H1 (cell line): ENCODE measurements around the gene ADORA1. TPM values are rescaled to one million over a fixed set of nuclear protein-coding genes. Genes with fewer than 3 reads are reported as not detected.

ENCODE experiments used
- CTCF ChIA-PET: fragments of 300-600 bp; sonication (Branson Sonifier 250); formaldehyde crosslinking; loops from one replicate; lab custom pipeline; 2021; ENCODE audit not compliant: partially characterized antibody; lab: Charles Lee
- POLR2A ChIA-PET: fragments of 300-600 bp; sonication (Branson Sonifier 250); formaldehyde crosslinking; loops from one replicate; lab custom pipeline; 2021; ENCODE audit warnings: inconsistent platforms; ENCODE audit not compliant: partially characterized antibody; lab: Charles Lee
- DNase-seq, 2 experiments: peaks; one replicate each; pipeline versions ENCODE4 v3.0.0 to v3.0.0-alpha.2; 2010 to 2022; ENCODE audit warnings: low spot score in 2 of 2, low read depth in 1 of 2, mixed read lengths in 1 of 2
- FAIRE-seq: peaks from 2 replicates; lab custom pipeline; 2011; peaks lifted over from hg19 to GRCh38; lab: Jason Lieb, UNC
- H2AFZ ChIP-seq: 2 replicates; pipeline ENCODE4 v1.8.1; 2012; ENCODE audit warnings: low read length, inconsistent platforms
- H2AK5ac ChIP-seq: 2 replicates; pipeline ENCODE4 v1.6.1; 2013; ENCODE audit warnings: low read depth, low read length
- H2BK120ac ChIP-seq: replicated peaks from 2 replicates; pipeline ENCODE3; 2013; ENCODE audit warnings: low read depth, low read length, inconsistent platforms
- H2BK12ac ChIP-seq: 2 replicates; pipeline ENCODE4 v1.6.1; 2013; ENCODE audit warnings: low read depth, low read length
- H2BK15ac ChIP-seq: 2 replicates; pipeline ENCODE4 v1.6.1; 2013; ENCODE audit warnings: low read length
- H2BK20ac ChIP-seq: 2 replicates; pipeline ENCODE4 v1.6.1; 2013; ENCODE audit warnings: low read length
- H2BK5ac ChIP-seq: 2 replicates; pipeline ENCODE4 v1.6.1; 2013; ENCODE audit warnings: low read depth, low read length
- H3K14ac ChIP-seq: 2 replicates; pipeline ENCODE4 v1.6.1; 2013; ENCODE audit warnings: inconsistent platforms; ENCODE audit not compliant: insufficient read length
- H3K18ac ChIP-seq: 2 replicates; pipeline ENCODE4 v1.6.1; 2013; ENCODE audit warnings: low read length; ENCODE audit errors: extremely low read depth
- H3K23ac ChIP-seq: 2 replicates; pipeline ENCODE4 v1.6.1; 2013; ENCODE audit warnings: inconsistent platforms; ENCODE audit not compliant: insufficient read length
- H3K23me2 ChIP-seq: 2 replicates; pipeline ENCODE4 v1.6.1; 2013; ENCODE audit warnings: low read depth, low read length
- H3K27ac ChIP-seq: 2 replicates; pipeline ENCODE4 v1.6.1; 2011; ENCODE audit warnings: low read depth, low read length, inconsistent platforms
- H3K27me3 ChIP-seq, 4 experiments: replicated peaks in 1 of 4; 1 replicate in 1 of 4; 2 replicates in 3 of 4; pipeline versions ENCODE4 v1.6.1 to v1.8.1; 2011 to 2013; ENCODE audit warnings: low read length in 3 of 4, mild to moderate bottlenecking in 3 of 4, inconsistent platforms in 2 of 4, mixed read lengths in 2 of 4, moderate library complexity in 1 of 4; ENCODE audit not compliant: control insufficient read depth in 3 of 4, insufficient read depth in 3 of 4; ENCODE audit errors: extremely low read depth in 1 of 4
- H3K36me3 ChIP-seq, 4 experiments: 2 replicates each; pipeline versions ENCODE4 v1.6.1 to v1.8.1; 2011 to 2013; ENCODE audit warnings: mild to moderate bottlenecking in 4 of 4, low read length in 3 of 4, moderate library complexity in 2 of 4, control low read depth in 1 of 4, inconsistent platforms in 1 of 4; ENCODE audit not compliant: insufficient read depth in 4 of 4, control insufficient read depth in 2 of 4
- H3K4ac ChIP-seq: replicated peaks from 2 replicates; pipeline ENCODE3; 2013; ENCODE audit warnings: low read length, low read depth, mixed read lengths, inconsistent platforms; ENCODE audit not compliant: insufficient read length
- H3K4me1 ChIP-seq, 4 experiments: replicated peaks in 1 of 4; 1 replicate in 1 of 4; 2 replicates in 3 of 4; pipeline versions ENCODE4 v1.6.1 to v1.8.1; 2011 to 2013; ENCODE audit warnings: low read length in 3 of 4, inconsistent platforms in 2 of 4, mixed read lengths in 1 of 4; ENCODE audit not compliant: insufficient read depth in 4 of 4, control insufficient read depth in 3 of 4
- H3K4me2 ChIP-seq, 2 experiments: 2 replicates each; pipeline versions ENCODE4 v1.6.1 to v1.8.1; 2011 to 2013; ENCODE audit warnings: low read depth in 2 of 2, low read length in 2 of 2, control low read depth in 1 of 2, inconsistent platforms in 1 of 2, mild to moderate bottlenecking in 1 of 2; ENCODE audit not compliant: insufficient read depth in 1 of 2
- H3K4me3 ChIP-seq, 4 experiments: fragments of 200-600, 300-600 bp in 1 of 4; sonication (generic), shearing (Covaris generic), sonication (Bioruptor Twin) in 1 of 4; 2 replicates each; pipeline versions ENCODE4 v1.5.1 to v1.8.1; 2011 to 2016; ENCODE audit warnings: low read length in 4 of 4, low read depth in 3 of 4, control low read depth in 2 of 4, inconsistent platforms in 2 of 4, mild to moderate bottlenecking in 2 of 4, mixed read lengths in 1 of 4, moderate library complexity in 1 of 4; ENCODE audit not compliant: insufficient read depth in 2 of 4; ENCODE audit errors: extremely low read depth in 1 of 4
- H3K56ac ChIP-seq: replicated peaks from 2 replicates; pipeline ENCODE3; 2013; ENCODE audit warnings: low read depth, mild to moderate bottlenecking, mixed read lengths, low read length, inconsistent platforms; ENCODE audit not compliant: insufficient read length
- H3K79me1 ChIP-seq: 2 replicates; pipeline ENCODE4 v1.6.1; 2013; ENCODE audit warnings: low read depth, low read length, control low read depth
- H3K79me2 ChIP-seq, 2 experiments: 2 replicates each; pipeline versions ENCODE4 v1.6.1 to v1.8.1; 2012 to 2013; ENCODE audit warnings: low read length in 2 of 2, mild to moderate bottlenecking in 2 of 2, inconsistent platforms in 1 of 2; ENCODE audit not compliant: insufficient read depth in 2 of 2, control insufficient read depth in 1 of 2
- H3K9ac ChIP-seq, 4 experiments: replicated peaks in 1 of 4; 1 replicate in 1 of 4; 2 replicates in 3 of 4; pipeline versions ENCODE4 v1.6.1 to v1.8.1; 2011 to 2013; ENCODE audit warnings: low read depth in 3 of 4, low read length in 3 of 4, control low read depth in 2 of 4, mild to moderate bottlenecking in 2 of 4, moderate library complexity in 2 of 4, inconsistent platforms in 1 of 4; ENCODE audit errors: extremely low read depth in 1 of 4
- H3K9me3 ChIP-seq, 2 experiments: 2 replicates each; pipeline versions ENCODE4 v1.6.1 to v1.8.1; 2012 to 2013; ENCODE audit warnings: mild to moderate bottlenecking in 2 of 2, moderate library complexity in 2 of 2, control low read depth in 1 of 2, inconsistent platforms in 1 of 2, low read depth in 1 of 2, low read length in 1 of 2, mixed read lengths in 1 of 2; ENCODE audit not compliant: insufficient read depth in 2 of 2
- H4K20me1 ChIP-seq, 2 experiments: replicated peaks in 1 of 2; 2 replicates each; pipeline versions ENCODE3 to v1.8.1; 2011 to 2013; ENCODE audit warnings: inconsistent platforms in 2 of 2, low read length in 2 of 2, mild to moderate bottlenecking in 1 of 2; ENCODE audit not compliant: insufficient read depth in 2 of 2, control insufficient read depth in 1 of 2
- H4K5ac ChIP-seq: 2 replicates; pipeline ENCODE4 v1.6.1; 2013; ENCODE audit warnings: low read length, low read depth, mixed read lengths, inconsistent platforms; ENCODE audit not compliant: insufficient read length
- H4K8ac ChIP-seq: 2 replicates; pipeline ENCODE4 v1.8.0; 2013; ENCODE audit warnings: mild to moderate bottlenecking, moderate library complexity, low read length, inconsistent platforms; ENCODE audit not compliant: insufficient read depth; ENCODE audit errors: extremely low read depth
- H4K91ac ChIP-seq: replicated peaks from 2 replicates; pipeline ENCODE3; 2013; ENCODE audit warnings: low read length, mixed read lengths, inconsistent platforms; ENCODE audit not compliant: insufficient read length
- CEBPB ChIP-seq: IDR thresholded peaks from 2 replicates; pipeline ENCODE4 v1.6.1; 2012; ENCODE audit warnings: low read depth, low read length
- EGR1 ChIP-seq: IDR thresholded peaks from 2 replicates; pipeline ENCODE4 v1.6.1; 2011; ENCODE audit warnings: low read depth, low read length, borderline replicate concordance
- EZH2 ChIP-seq: fragments of 200-600 bp; sonication (generic); IDR thresholded peaks from 2 replicates; pipeline ENCODE4 v1.7.1; 2012; ENCODE audit warnings: low read depth, mild to moderate bottlenecking, moderate library complexity, low read length, inconsistent platforms; ENCODE audit not compliant: severe bottlenecking
- GABPA ChIP-seq: IDR thresholded peaks from 2 replicates; pipeline ENCODE4 v1.6.1; 2011; ENCODE audit warnings: mild to moderate bottlenecking, low read length, moderate library complexity, borderline replicate concordance; ENCODE audit not compliant: insufficient read depth
- NRF1 ChIP-seq: IDR thresholded peaks from 2 replicates; pipeline ENCODE4 v1.6.1; 2011; ENCODE audit warnings: mild to moderate bottlenecking, low read depth, low read length, improper control_type of control experiment
- SIX5 ChIP-seq: IDR thresholded peaks from 2 replicates; pipeline ENCODE4 v1.6.1; 2011; ENCODE audit warnings: mild to moderate bottlenecking, low read depth, low read length
- SRF ChIP-seq: IDR thresholded peaks from 2 replicates; pipeline ENCODE4 v1.6.1; 2011; ENCODE audit warnings: mild to moderate bottlenecking, low read depth, low read length, moderate library complexity
- TAF1 ChIP-seq: IDR thresholded peaks from 2 replicates; pipeline ENCODE4 v1.6.1; 2011; ENCODE audit warnings: mild to moderate bottlenecking, low read depth, low read length
- YY1 ChIP-seq: IDR thresholded peaks from 2 replicates; pipeline ENCODE4 v1.6.1; 2011; ENCODE audit warnings: low read depth, mild to moderate bottlenecking, low read length
- ZNF274 ChIP-seq: IDR thresholded peaks from 2 replicates; pipeline ENCODE4 v1.7.0; 2012; ENCODE audit warnings: low read length, borderline replicate concordance; ENCODE audit errors: extremely low read depth
- WGBS, 2 experiments: shearing (Covaris generic) in 1 of 2; methylation state at CpG; one replicate each; pipeline versions ENCODE4 v1.1.6 to v1.1.7; 2013 to 2015; ENCODE audit warnings: low lambda C conversion rate in 2 of 2, mixed read lengths in 2 of 2, inconsistent platforms in 1 of 2, low coverage in 1 of 2, missing lambda C conversion rate in 1 of 2; ENCODE audit not compliant: insufficient replicate concordance in 2 of 2, insufficient coverage in 1 of 2, insufficient read length in 1 of 2; ENCODE audit errors: extremely low coverage in 1 of 2, missing lambda C conversion rate in 1 of 2; 5-methylcytosine and 5-hydroxymethylcytosine counted together
- polyA plus RNA-seq, 7 experiments: library from polyadenylated mRNA; depleted of rRNA in 3 of 7; stranded (reverse) in 5 of 7; unstranded in 2 of 7; fragments of >200 nt in 5 of 7; fragments of 200-250 nt in 2 of 7; gene quantifications; 1 replicate in 5 of 7; 2 replicates in 1 of 7; 4 replicates in 1 of 7; pipeline versions ENCODE4 v1.2.1 to v1.2.3, GENCODE V29; 2011 to 2013; ENCODE audit warnings: missing spikeins in 2 of 7, mixed read lengths in 2 of 7
- total RNA-seq: library from RNA; stranded (reverse); fragmentation: NEBNext Ultra II Directional; extraction: Animal tissue kit (Norgen Biotek cat#: 25700); gene quantifications from 2 replicates; pipeline ENCODE4 v1.2.1, GENCODE V29; 2021

ADORA1 gene
- total and polyA plus RNA-seq, 2 of the 8 experiments (the other 6 are each of a cell fraction or from before 2014, with no cell fraction given) = 3.3 to 6.7 TPM

- no peak overlapping the region for H4K91ac ChIP-seq
- H3K9me3 ChIP-seq = no peaks in the 10 kb centered on the region
- peaks cover 2% of the 10 kb centered on the region; the same call in 1 of the 2 replicates for H3K23me2 ChIP-seq
- H3K4me1 ChIP-seq = peaks cover 3 to 22% (median 13%) of the 10 kb centered on the region in 4 experiments
- no peak overlapping the region for H2BK12ac ChIP-seq
- no peaks in the 10 kb centered on the region for H3K79me1 ChIP-seq
- DNase-seq (no peak), FAIRE-seq (no peak)
- H3K4me2 ChIP-seq = no peak overlapping the region
- TF ChIP-seq CEBPB (no peak), EGR1 (no peak), ZNF274 (no peak), GABPA (no peak), NRF1 (no peak), EZH2 (no peak), YY1 (no peak), SRF (no peak), TAF1 (no peak), SIX5 (no peak)
- no peak overlapping the region for H3K4me3 ChIP-seq
- peaks cover 5 to 26% (median 16%) of the 10 kb centered on the region in 4 experiments for H3K27me3 ChIP-seq
- H3K14ac ChIP-seq = no peak overlapping the region
- no peak overlapping the region for H3K23ac ChIP-seq
- H2BK5ac ChIP-seq = no peak overlapping the region
- CTCF ChIA-PET = interaction anchor here (0.7 to 49.1 kb wide), 16 partner anchors 9 to 227 kb away, joined by 3 to 1071 read pairs (median 6); partner anchors contain the start of genes FMOD, MYOG and PPFIA4
- no peak overlapping the region for H3K56ac ChIP-seq
- POLR2A ChIA-PET = interaction anchor here (1.1 kb wide), 1 partner anchor 42 kb away, joined by 3 read pairs; no protein-coding TSS in a partner anchor
- H3K9ac ChIP-seq = no peak overlapping the region
- H2AFZ ChIP-seq = 0 out of 2 replicates have a peak overlapping the region, but pooled peaks have one; percentile 16
- no peak overlapping the region for H3K27ac ChIP-seq
- H3K79me2 ChIP-seq = no peaks in the 10 kb centered on the region
- H4K5ac ChIP-seq = no peak overlapping the region
- no peak overlapping the region for H3K4ac ChIP-seq
- no peak overlapping the region for H4K8ac ChIP-seq
- no peak overlapping the region for H2AK5ac ChIP-seq
- no peak overlapping the region for H2BK15ac ChIP-seq
- 78% methylated on average over 5 of the region's 5 CpGs; no CpG with 5 or more reads in 1 of the 2 experiments for whole genome bisulfite sequencing, 2 experiments
- no peak overlapping the region for H2BK120ac ChIP-seq
- no peaks in the 10 kb centered on the region for H4K20me1 ChIP-seq
- no peak overlapping the region for H3K18ac ChIP-seq
- no peaks in the 10 kb centered on the region for H3K36me3 ChIP-seq
- H2BK20ac ChIP-seq = no peak overlapping the region
Observed at GRCh38 chr1:203124011-203124410, 3.5 kb upstream of the ADORA1 start.
